Heart left ventricle (tissue), 13 donors: Measurements from ENCODE around the gene ESPN.

Experiments
- CTCF ChIP-seq, 12 donors: fragments of 200-600 bp; sonication (generic) in 4 of 12; IDR thresholded peaks; one replicate each; pipeline versions ENCODE4 v1.5.0 to v1.8.0; 2018 to 2022; ENCODE audit warnings: antibody characterized with exemption in 12 of 12, mild to moderate bottlenecking in 5 of 12
- POLR2A ChIP-seq, 2 donors: fragments of 450-650 bp; IDR thresholded peaks; one replicate each; pipeline ENCODE4 v1.6.1; 2017; ENCODE audit warnings: antibody characterized with exemption in 2 of 2, mild to moderate bottlenecking in 2 of 2, moderate library complexity in 2 of 2
- donor health status: ischemic (EF 13 %, LVEDD 7.1; RV severe dilation, severe dysfunction).
- donor health status: DM: no; HTN: yes; CAD: no.
- donor health status: DM: no; HTN: no; CAD: no.
- donor health status: ischemic (EF 25% LVEDD 6.9; RV normal size, moderate dysfunction).
- donor health status: ischemic (EF 25% LVEDD 5.7; RV mildly dilated, moderate dysfunction).
- donor health status: ischemic (EF 35%, LVEDD 5.7; RV mildly dilated, moderate dysfunction).
- donor health status: nonischemic (EF 11% LVEDD 7.7; RV severe dilation, severe dysfunction).
- donor health status: DM: yes; HTN: yes; CAD: no.
- donor health status: PGD.
- donor health status: ischemic (EF 29% LVEDD 5.4; RV normal size, mild dysfunction).
- donor health status: nonischemic (EF 23%, LVEDD 6.1; RV moderate dilation, normal function).

- TF ChIP-seq POLR2A (IDR thresholded peaks at IDR 0.05), result no peak
- no peak for TF ChIP-seq CTCF (IDR thresholded peaks at IDR 0.05)
Observed at GRCh38 chr1:6483017-6483760, 58.6 kb downstream of the ESPN start.
